GM12878 (cell line): ENCODE measurements around the gene ATF3. TPM values are rescaled to one million over a fixed set of nuclear protein-coding genes. Genes with fewer than 3 reads are reported as not detected.

Source experiments
- CREM ChIP-seq: IDR thresholded peaks from 2 replicates; pipeline ENCODE4 v1.6.1; 2014; ENCODE audit warnings: antibody characterized with exemption, low read depth
- HCFC1 ChIP-seq: fragments of 150-350 bp; IDR thresholded peaks from 2 replicates; pipeline ENCODE4 v1.6.1; 2014; ENCODE audit warnings: low read length
- IKZF1 ChIP-seq: fragments of 450-650 bp; conservative IDR thresholded peaks from 2 replicates; pipeline ENCODE4 v1.6.1; 2017; ENCODE audit warnings: antibody characterized with exemption, mild to moderate bottlenecking
- JUND ChIP-seq: IDR thresholded peaks from 2 replicates; pipeline ENCODE4 v1.6.1; 2012; ENCODE audit warnings: low read depth, mild to moderate bottlenecking, low read length, improper control_type of control experiment, moderate library complexity
- MTA3 ChIP-seq: IDR thresholded peaks from 2 replicates; pipeline ENCODE4 v1.6.1; 2012; ENCODE audit warnings: low read length, inconsistent platforms, borderline replicate concordance
- ZZZ3 ChIP-seq: IDR thresholded peaks from 2 replicates; pipeline ENCODE4 v1.6.1; 2011; ENCODE audit warnings: low read depth; ENCODE audit not compliant: control insufficient read depth, insufficient read length
- polyA plus RNA-seq, 11 experiments: library from polyadenylated mRNA; depleted of rRNA in 4 of 11; unstranded in 6 of 11; stranded (reverse) in 5 of 11; fragments of >200 nt; fragmentation: Nextera tagmentation in 4 of 11; fragmentation: Illumina TruSeq in 1 of 11; extraction: Ambion mirVana in 4 of 11; extraction: Trizol in 1 of 11; gene quantifications; 1 replicate in 1 of 11; 2 replicates in 10 of 11; pipeline versions ENCODE4 v1.2.1 to v1.2.3, GENCODE V29; 2011 to 2016; ENCODE audit warnings: inconsistent platforms in 2 of 11, missing spikeins in 2 of 11, low read depth in 1 of 11
- total RNA-seq, 4 experiments: library from RNA; depleted of rRNA in 3 of 4; stranded (reverse); fragments of >200 nt in 3 of 4; fragmentation: Illumina TruSeq in 1 of 4; extraction: Trizol in 1 of 4; gene quantifications; 2 replicates each; pipeline versions ENCODE4 v1.2.1 to v1.2.3, GENCODE V29; 2013 to 2021
- TF ChIP-seq, protein P1 (sequence below): fragments of 450-650 bp; formaldehyde crosslinking; IDR thresholded peaks from 2 replicates; pipeline ENCODE4 v1.4.0; 2020; ENCODE audit warnings: mild to moderate bottlenecking, moderate library complexity
- TF ChIP-seq, protein P2 (sequence below): fragments of 450-650 bp; IDR thresholded peaks from 2 replicates; pipeline ENCODE4 v1.6.1; 2017; ENCODE audit warnings: mild to moderate bottlenecking, low read depth, inconsistent platforms; ENCODE audit not compliant: poor library complexity, severe bottlenecking
- TF ChIP-seq, protein P3 (sequence below): fragments of 450-650 bp; IDR thresholded peaks from 2 replicates; pipeline ENCODE4 v1.6.1; 2017; ENCODE audit warnings: mild to moderate bottlenecking, moderate library complexity

The ATF3 gene
- total and polyA plus RNA-seq, 10 of the 15 experiments (the other 5 are each of a cell fraction or from before 2014, with no cell fraction given), result 3.0 to 13.9 (median 8.3) TPM

DNA sequence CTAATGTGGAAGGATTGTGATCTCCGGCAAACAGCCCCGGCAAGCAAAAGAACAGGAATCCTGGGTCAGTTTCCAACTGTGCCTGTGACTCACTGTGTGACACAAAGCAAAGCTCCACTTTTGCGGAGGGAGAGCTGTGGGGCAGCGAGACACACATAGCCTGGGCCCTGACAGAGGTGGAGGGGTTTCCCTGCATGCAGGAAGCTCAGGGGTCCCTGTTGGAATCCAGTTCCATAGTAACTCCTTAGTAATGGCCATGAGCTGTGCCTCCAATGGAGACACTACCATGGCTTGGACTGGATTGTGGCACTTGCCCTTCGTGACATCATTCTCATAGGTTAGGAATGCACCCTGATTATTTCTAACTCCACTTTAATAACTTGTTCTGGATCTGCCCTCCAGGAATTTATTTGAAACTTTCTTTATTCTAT, 47.0 kb upstream of the ATF3 start (continued):
- TF ChIP-seq, protein P1, sequence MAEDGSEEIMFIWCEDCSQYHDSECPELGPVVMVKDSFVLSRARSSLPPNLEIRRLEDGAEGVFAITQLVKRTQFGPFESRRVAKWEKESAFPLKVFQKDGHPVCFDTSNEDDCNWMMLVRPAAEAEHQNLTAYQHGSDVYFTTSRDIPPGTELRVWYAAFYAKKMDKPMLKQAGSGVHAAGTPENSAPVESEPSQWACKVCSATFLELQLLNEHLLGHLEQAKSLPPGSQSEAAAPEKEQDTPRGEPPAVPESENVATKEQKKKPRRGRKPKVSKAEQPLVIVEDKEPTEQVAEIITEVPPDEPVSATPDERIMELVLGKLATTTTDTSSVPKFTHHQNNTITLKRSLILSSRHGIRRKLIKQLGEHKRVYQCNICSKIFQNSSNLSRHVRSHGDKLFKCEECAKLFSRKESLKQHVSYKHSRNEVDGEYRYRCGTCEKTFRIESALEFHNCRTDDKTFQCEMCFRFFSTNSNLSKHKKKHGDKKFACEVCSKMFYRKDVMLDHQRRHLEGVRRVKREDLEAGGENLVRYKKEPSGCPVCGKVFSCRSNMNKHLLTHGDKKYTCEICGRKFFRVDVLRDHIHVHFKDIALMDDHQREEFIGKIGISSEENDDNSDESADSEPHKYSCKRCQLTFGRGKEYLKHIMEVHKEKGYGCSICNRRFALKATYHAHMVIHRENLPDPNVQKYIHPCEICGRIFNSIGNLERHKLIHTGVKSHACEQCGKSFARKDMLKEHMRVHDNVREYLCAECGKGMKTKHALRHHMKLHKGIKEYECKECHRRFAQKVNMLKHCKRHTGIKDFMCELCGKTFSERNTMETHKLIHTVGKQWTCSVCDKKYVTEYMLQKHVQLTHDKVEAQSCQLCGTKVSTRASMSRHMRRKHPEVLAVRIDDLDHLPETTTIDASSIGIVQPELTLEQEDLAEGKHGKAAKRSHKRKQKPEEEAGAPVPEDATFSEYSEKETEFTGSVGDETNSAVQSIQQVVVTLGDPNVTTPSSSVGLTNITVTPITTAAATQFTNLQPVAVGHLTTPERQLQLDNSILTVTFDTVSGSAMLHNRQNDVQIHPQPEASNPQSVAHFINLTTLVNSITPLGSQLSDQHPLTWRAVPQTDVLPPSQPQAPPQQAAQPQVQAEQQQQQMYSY (CRISPR knock-in tag), result no peak
- TF ChIP-seq, protein P2, sequence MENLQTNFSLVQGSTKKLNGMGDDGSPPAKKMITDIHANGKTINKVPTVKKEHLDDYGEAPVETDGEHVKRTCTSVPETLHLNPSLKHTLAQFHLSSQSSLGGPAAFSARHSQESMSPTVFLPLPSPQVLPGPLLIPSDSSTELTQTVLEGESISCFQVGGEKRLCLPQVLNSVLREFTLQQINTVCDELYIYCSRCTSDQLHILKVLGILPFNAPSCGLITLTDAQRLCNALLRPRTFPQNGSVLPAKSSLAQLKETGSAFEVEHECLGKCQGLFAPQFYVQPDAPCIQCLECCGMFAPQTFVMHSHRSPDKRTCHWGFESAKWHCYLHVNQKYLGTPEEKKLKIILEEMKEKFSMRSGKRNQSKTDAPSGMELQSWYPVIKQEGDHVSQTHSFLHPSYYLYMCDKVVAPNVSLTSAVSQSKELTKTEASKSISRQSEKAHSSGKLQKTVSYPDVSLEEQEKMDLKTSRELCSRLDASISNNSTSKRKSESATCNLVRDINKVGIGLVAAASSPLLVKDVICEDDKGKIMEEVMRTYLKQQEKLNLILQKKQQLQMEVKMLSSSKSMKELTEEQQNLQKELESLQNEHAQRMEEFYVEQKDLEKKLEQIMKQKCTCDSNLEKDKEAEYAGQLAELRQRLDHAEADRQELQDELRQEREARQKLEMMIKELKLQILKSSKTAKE, result no peak
- TF ChIP-seq JUND, result no peak
- TF ChIP-seq CREM, result no peak
- TF ChIP-seq ZZZ3, result no peak
- no peak for TF ChIP-seq IKZF1
- no peak for TF ChIP-seq MTA3
- TF ChIP-seq HCFC1, result no peak
- TF ChIP-seq, protein P3, sequence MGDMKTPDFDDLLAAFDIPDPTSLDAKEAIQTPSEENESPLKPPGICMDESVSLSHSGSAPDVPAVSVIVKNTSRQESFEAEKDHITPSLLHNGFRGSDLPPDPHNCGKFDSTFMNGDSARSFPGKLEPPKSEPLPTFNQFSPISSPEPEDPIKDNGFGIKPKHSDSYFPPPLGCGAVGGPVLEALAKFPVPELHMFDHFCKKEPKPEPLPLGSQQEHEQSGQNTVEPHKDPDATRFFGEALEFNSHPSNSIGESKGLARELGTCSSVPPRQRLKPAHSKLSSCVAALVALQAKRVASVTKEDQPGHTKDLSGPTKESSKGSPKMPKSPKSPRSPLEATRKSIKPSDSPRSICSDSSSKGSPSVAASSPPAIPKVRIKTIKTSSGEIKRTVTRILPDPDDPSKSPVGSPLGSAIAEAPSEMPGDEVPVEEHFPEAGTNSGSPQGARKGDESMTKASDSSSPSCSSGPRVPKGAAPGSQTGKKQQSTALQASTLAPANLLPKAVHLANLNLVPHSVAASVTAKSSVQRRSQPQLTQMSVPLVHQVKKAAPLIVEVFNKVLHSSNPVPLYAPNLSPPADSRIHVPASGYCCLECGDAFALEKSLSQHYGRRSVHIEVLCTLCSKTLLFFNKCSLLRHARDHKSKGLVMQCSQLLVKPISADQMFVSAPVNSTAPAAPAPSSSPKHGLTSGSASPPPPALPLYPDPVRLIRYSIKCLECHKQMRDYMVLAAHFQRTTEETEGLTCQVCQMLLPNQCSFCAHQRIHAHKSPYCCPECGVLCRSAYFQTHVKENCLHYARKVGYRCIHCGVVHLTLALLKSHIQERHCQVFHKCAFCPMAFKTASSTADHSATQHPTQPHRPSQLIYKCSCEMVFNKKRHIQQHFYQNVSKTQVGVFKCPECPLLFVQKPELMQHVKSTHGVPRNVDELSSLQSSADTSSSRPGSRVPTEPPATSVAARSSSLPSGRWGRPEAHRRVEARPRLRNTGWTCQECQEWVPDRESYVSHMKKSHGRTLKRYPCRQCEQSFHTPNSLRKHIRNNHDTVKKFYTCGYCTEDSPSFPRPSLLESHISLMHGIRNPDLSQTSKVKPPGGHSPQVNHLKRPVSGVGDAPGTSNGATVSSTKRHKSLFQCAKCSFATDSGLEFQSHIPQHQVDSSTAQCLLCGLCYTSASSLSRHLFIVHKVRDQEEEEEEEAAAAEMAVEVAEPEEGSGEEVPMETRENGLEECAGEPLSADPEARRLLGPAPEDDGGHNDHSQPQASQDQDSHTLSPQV, result no peak
